GM12878 (cell line): Measurements from ENCODE around the gene KHDRBS2.

Experiments used
- BHLHE40 ChIP-seq, 2 experiments: fragments of 450-650 bp in 1 of 2; IDR thresholded peaks; 2 replicates each; pipeline ENCODE4 v1.6.1; 2011 to 2017; ENCODE audit warnings: low read depth in 2 of 2, borderline replicate concordance in 1 of 2, improper control_type of control experiment in 1 of 2, low read length in 1 of 2, mild to moderate bottlenecking in 1 of 2
- CTCF ChIP-seq, 3 experiments: IDR thresholded peaks in 2 of 3; conservative IDR thresholded peaks in 1 of 3; 2 replicates each; pipeline ENCODE4 v1.5.1; 2011; ENCODE audit warnings: low read depth in 3 of 3, low read length in 3 of 3, mild to moderate bottlenecking in 3 of 3, control low read depth in 2 of 3, moderate library complexity in 2 of 3, inconsistent platforms in 1 of 3, mixed read lengths in 1 of 3; ENCODE audit not compliant: control insufficient read depth in 2 of 3, insufficient read depth in 1 of 3; ENCODE audit errors: extremely low read depth in 1 of 3
- EZH2 ChIP-seq: IDR thresholded peaks from 2 replicates; pipeline ENCODE4 v1.6.1; 2012; ENCODE audit warnings: low read depth, mild to moderate bottlenecking, control low read depth, inconsistent platforms, low read length, borderline replicate concordance; ENCODE audit not compliant: control insufficient read depth

GRCh38 chr6:62288974-62289373 lies 2.9 kb upstream of the KHDRBS2 start:
- TF ChIP-seq EZH2 (no peak), CTCF (IDR thresholded peaks at IDR 0.05 in 2 of 3, conservative IDR thresholded peaks at IDR 0.05 in 1 of 3; ENCODE audit: control insufficient read depth in 2 of 3, extremely low read depth in 1 of 3, insufficient read depth in 1 of 3, low read depth in 3 of 3, low read length in 3 of 3) (no peak), BHLHE40 (IDR thresholded peaks at IDR 0.05; ENCODE audit: borderline replicate concordance in 1 of 2, low read depth in 2 of 2, low read length in 1 of 2) (no peak)
